Esophagus (tissue), 2 donors: ENCODE results near the gene ISG15. TPM values are rescaled to one million over a fixed set of nuclear protein-coding genes. Genes with fewer than 3 reads are reported as not detected.

ENCODE experiments used
- H3K27ac ChIP-seq, 2 donors: one replicate each; pipeline ENCODE4 v1.5.1; 2013; ENCODE audit warnings: low read depth in 2 of 2, mild to moderate bottlenecking in 2 of 2, inconsistent platforms in 1 of 2, low read length in 1 of 2, moderate library complexity in 1 of 2
- H3K27me3 ChIP-seq, 2 donors: one replicate each; pipeline ENCODE4 v1.6.1; 2013; ENCODE audit warnings: low read length in 2 of 2, control low read depth in 1 of 2, mild to moderate bottlenecking in 1 of 2; ENCODE audit not compliant: insufficient read depth in 2 of 2, control insufficient read depth in 1 of 2
- H3K36me3 ChIP-seq, 2 donors: one replicate each; pipeline ENCODE4 v1.6.1; 2013; ENCODE audit warnings: low read length in 1 of 2; ENCODE audit not compliant: control insufficient read depth in 2 of 2, insufficient read depth in 2 of 2
- H3K4me1 ChIP-seq, 2 donors: one replicate each; pipeline ENCODE4 v1.6.1; 2013; ENCODE audit warnings: low read length in 1 of 2; ENCODE audit not compliant: control insufficient read depth in 2 of 2, insufficient read depth in 2 of 2
- H3K4me3 ChIP-seq, 2 donors: one replicate each; pipeline ENCODE4 v1.5.1; 2013; ENCODE audit warnings: low read length in 2 of 2, mild to moderate bottlenecking in 2 of 2, low read depth in 1 of 2, moderate library complexity in 1 of 2
- H3K9me3 ChIP-seq, 2 donors: one replicate each; pipeline ENCODE4 v1.6.1; 2013; ENCODE audit warnings: mild to moderate bottlenecking in 2 of 2, low read depth in 1 of 2, low read length in 1 of 2, moderate library complexity in 1 of 2; ENCODE audit not compliant: control insufficient read depth in 2 of 2, insufficient read depth in 1 of 2
- WGBS, 2 donors: extraction: QIAGEN DNeasy Blood & Tissue Kit; methylation state at CpG; one replicate each; pipeline ENCODE4 v1.1.7; 2013; 5-methylcytosine and 5-hydroxymethylcytosine counted together
- polyA plus RNA-seq, 2 donors: library from polyadenylated mRNA; stranded (reverse); fragments of 200-250 nt; gene quantifications; one replicate each; pipeline ENCODE4 v1.2.3, GENCODE V29; 2013
- donor health status: healthy with polysubstance abuse.
- donor health status: Bipolar disorder and iron deficiency.

Gene ISG15
- polyA plus RNA-seq, 2 donors: 17.8 to 40.7 TPM

DNA sequence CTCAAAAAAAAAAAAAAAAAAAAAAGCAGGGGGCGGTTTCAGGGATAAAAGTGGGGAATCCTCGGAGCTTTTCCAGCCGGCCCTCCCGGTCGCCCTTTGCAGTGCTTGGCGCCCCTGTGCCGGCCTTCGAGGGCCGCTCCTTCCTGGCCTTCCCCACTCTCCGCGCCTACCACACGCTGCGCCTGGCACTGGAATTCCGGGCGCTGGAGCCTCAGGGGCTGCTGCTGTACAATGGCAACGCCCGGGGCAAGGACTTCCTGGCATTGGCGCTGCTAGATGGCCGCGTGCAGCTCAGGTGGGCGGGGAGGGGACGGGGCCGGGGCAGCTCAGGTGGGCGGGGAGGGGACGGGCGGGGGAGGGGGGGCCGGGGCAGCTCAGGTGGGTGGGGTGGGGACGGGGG is 35.5 kb downstream of the ISG15 start:
- 83 to 85% methylated on average over 21 to 25 of the region's 28 CpGs for WGBS, 2 donors
- Histone ChIP-seq H3K4me1 (no peaks in the 10 kb centered on the region), H3K27me3 (no peaks in the 10 kb centered on the region), H3K4me3 (no peak overlapping the region), H3K27ac (no peak overlapping the region), H3K9me3 (no peaks in the 10 kb centered on the region), H3K36me3 (peaks cover 0 to 43% of the 10 kb centered on the region in 2 donors)

DNA sequence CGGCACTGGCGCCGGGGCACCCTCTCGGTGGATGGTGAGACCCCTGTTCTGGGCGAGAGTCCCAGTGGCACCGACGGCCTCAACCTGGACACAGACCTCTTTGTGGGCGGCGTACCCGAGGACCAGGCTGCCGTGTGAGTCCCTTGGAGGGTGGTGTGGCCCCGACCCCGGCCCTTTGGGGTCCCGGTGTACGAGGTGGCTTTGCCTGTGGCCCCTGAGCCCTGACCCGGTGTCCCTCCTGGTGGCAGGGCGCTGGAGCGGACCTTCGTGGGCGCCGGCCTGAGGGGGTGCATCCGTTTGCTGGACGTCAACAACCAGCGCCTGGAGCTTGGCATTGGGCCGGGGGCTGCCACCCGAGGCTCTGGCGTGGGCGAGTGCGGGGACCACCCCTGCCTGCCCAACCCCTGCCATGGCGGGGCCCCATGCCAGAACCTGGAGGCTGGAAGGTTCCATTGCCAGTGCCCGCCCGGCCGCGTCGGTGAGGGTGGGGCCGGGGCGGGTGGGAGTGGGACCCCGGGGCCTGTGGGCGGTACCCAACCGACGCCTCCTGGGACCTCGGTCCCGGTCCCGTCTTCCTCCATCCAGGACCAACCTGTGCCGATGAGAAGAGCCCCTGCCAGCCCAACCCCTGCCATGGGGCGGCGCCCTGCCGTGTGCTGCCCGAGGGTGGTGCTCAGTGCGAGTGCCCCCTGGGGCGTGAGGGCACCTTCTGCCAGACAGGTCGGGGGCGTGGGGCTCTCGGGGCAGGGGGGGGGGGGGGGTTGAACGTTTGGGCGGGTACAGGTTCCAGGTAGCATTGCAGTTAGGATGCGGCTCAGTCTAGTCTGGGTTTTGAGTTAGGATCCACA is 36.2 kb downstream of the ISG15 start:
- Histone ChIP-seq H3K4me1 (no peaks in the 10 kb centered on the region), H3K9me3 (no peaks in the 10 kb centered on the region), H3K4me3 (no peak overlapping the region), H3K27ac (no peak overlapping the region), H3K27me3 (no peaks in the 10 kb centered on the region), H3K36me3 (peaks cover 0 to 48% of the 10 kb centered on the region in 2 donors)
- 87 to 89% methylated on average over 55 to 57 of the region's 57 CpGs for WGBS, 2 donors

DNA sequence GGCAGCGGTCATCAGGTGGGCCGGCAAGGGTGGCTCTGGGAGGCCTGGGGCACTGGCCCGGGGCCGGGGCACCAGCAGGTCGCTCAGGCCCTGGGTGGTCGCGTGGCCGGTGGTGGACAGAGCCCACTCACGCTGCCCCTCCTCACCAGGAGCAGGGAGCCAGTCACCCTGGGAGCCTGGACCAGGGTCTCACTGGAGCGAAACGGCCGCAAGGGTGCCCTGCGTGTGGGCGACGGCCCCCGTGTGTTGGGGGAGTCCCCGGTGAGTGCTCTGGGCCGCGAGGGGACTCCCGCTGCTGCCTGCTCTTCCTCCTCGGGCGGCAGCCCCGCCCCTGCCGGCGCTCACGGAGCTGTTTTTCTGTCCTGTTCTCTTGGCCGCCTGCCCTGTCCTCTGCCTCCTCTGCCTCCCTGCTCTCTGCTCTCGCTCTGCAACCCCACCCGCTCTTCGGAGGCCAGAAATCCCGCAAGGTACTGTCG is 37.3 kb downstream of the ISG15 start:
- H3K36me3 ChIP-seq: peaks cover 0 to 51% of the 10 kb centered on the region in 2 donors
- H3K4me1 ChIP-seq: no peaks in the 10 kb centered on the region
- H3K9me3 ChIP-seq: no peaks in the 10 kb centered on the region
- H3K4me3 ChIP-seq: no peak overlapping the region
- no peak overlapping the region for H3K27ac ChIP-seq
- H3K27me3 ChIP-seq: no peaks in the 10 kb centered on the region
- WGBS, 2 donors: 81 to 88% methylated on average over 31 to 32 of the region's 32 CpGs

DNA sequence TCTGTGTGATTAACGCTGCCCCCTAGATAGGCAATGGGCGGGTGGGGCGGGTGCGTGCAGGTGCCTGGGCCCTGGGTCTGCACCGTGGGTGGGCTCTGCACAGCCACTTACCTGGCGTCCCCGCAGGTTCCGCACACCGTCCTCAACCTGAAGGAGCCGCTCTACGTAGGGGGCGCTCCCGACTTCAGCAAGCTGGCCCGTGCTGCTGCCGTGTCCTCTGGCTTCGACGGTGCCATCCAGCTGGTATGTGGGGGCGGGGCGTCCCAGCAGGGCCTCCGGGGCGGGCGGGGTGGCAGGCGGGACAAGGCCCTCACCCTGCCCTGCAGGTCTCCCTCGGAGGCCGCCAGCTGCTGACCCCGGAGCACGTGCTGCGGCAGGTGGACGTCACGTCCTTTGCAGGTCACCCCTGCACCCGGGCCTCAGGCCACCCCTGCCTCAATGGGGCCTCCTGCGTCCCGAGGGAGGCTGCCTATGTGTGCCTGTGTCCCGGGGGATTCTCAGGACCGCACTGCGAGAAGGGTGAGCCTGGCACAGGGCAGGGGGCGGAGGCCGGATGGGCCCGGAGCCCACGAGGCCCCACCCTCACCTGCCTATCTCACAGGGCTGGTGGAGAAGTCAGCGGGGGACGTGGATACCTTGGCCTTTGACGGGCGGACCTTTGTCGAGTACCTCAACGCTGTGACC is 38.0 kb downstream of the ISG15 start:
- no peaks in the 10 kb centered on the region for H3K4me1 ChIP-seq
- no peak overlapping the region for H3K4me3 ChIP-seq
- no peak overlapping the region for H3K27ac ChIP-seq
- H3K27me3 ChIP-seq: no peaks in the 10 kb centered on the region
- 87 to 91% methylated on average over 46 of the region's 46 CpGs for WGBS, 2 donors
- peaks cover 0 to 51% of the 10 kb centered on the region in 2 donors for H3K36me3 ChIP-seq
- H3K9me3 ChIP-seq: no peaks in the 10 kb centered on the region

DNA sequence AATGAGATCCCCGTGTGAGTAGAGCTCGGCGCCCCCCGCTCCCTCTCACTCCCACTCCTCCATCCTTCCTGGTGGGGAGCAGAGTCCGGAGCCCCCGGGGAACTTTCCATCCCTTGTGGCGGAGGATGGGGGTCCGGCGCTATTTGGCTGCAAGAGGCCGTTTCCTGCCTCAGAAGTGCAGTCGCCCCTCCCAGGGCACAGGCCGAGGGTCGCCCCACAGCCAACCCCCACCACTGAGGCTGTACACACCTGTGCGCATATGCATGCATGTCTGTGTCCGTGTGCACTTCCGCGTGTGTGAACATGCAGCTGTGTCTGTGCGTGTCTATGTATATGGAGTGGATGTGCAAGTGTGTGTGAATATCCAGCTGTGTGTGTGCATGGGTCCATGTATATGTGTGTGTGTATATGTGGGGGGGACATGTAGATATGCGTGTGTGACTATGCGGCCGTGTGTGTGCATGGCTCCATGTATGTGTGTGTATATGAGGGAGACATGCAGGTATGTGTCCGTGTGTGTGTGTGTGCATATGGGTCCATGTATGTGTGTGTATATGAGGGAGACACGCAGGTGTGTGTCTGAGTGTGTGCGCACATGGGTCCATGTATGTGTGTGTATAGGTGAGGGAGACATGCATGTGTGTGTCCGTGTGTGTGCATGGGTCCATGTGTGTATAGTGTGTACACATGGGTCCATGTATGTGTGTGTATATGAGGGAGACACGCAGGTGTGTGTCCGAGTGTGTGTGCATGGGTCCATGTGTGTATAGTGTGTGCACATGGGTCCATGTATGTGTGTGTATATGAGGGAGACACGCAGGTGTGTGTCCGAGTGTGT is 38.9 kb downstream of the ISG15 start:
- WGBS, 2 donors: 94 to 95% methylated on average over 29 of the region's 29 CpGs

DNA sequence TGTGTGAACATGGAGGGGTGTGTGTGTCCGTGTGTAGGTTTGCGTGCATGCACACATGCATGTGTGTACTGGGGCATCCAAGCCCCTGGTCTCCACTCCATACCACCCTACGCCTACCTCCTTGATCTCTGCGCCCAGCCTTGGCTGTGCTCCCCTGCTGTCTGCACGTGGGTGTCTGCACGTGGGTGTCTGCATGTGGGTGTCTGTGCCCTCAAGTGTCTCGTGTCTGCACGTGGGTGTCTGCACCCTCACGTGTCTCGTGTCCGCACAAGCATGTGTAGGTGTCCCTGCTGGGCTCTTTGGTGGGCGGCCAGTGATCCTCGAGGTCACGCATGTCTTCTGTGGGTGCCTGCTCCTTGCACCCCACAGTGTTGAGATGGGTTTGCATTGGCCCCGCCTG is 39.7 kb downstream of the ISG15 start:
- Histone ChIP-seq H3K4me3 (no peak overlapping the region), H3K4me1 (no peaks in the 10 kb centered on the region), H3K27ac (no peak overlapping the region), H3K27me3 (no peaks in the 10 kb centered on the region), H3K9me3 (no peaks in the 10 kb centered on the region), H3K36me3 (peaks cover 0 to 41% of the 10 kb centered on the region in 2 donors)
- 87 to 89% methylated on average over 15 of the region's 15 CpGs for WGBS, 2 donors

More for the DNA sequence above, 38.9 kb downstream of the ISG15 start:
- Histone ChIP-seq H3K4me1 (no peaks in the 10 kb centered on the region), H3K27ac (no peak overlapping the region), H3K4me3 (no peak overlapping the region), H3K36me3 (peaks cover 0 to 45% of the 10 kb centered on the region in 2 donors), H3K27me3 (no peaks in the 10 kb centered on the region), H3K9me3 (no peaks in the 10 kb centered on the region)

DNA sequence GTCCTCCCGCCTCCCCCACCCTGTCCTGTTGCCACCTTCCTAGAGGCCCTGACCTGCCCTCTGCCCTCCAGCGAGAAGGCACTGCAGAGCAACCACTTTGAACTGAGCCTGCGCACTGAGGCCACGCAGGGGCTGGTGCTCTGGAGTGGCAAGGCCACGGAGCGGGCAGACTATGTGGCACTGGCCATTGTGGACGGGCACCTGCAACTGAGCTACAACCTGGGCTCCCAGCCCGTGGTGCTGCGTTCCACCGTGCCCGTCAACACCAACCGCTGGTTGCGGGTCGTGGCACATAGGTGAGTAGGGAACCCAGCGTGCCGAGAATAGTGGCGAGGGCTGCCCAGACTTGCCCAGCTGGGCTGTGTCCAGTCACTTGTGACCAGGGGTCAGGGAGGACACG is 40.4 kb downstream of the ISG15 start:
- Histone ChIP-seq H3K4me1 (no peaks in the 10 kb centered on the region), H3K9me3 (no peaks in the 10 kb centered on the region), H3K36me3 (peaks cover 0 to 41% of the 10 kb centered on the region in 2 donors), H3K4me3 (no peak overlapping the region), H3K27me3 (no peaks in the 10 kb centered on the region), H3K27ac (no peak overlapping the region)
- 89% methylated on average over 18 of the region's 18 CpGs for WGBS, 2 donors

DNA sequence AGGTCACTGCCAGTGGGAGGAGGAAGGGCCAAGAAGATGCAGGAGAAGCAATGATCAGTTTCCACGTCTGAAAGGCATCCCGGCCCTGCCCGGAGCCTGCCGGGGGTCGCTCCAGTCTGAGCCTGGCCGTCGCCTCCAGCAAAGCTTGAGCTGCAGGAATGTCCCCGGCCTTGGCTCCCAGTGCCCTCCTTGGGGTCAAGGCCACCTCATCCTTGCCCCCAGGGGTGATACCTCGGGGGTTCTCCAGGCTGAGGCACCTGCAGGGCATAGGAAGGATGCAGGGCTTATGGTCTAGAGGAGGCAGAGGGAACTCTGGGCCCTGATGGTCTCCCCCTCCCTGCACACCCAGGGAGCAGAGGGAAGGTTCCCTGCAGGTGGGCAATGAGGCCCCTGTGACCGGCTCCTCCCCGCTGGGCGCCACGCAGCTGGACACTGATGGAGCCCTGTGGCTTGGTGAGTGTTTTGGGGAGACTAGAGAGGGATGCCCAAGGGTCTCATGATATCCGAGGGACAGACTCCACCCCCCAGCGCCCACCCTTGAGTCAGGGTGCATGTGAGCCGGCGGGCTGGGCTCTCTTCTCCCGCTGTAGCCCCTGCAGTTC is 40.9 kb downstream of the ISG15 start:
- no peaks in the 10 kb centered on the region for H3K9me3 ChIP-seq
- WGBS, 2 donors: 91 to 93% methylated on average over 13 to 18 of the region's 18 CpGs
- H3K36me3 ChIP-seq: peaks cover 0 to 41% of the 10 kb centered on the region in 2 donors
- H3K27me3 ChIP-seq: no peaks in the 10 kb centered on the region
- H3K27ac ChIP-seq: no peak overlapping the region
- no peak overlapping the region for H3K4me3 ChIP-seq
- H3K4me1 ChIP-seq: peaks cover 0 to 3% of the 10 kb centered on the region in 2 donors

DNA sequence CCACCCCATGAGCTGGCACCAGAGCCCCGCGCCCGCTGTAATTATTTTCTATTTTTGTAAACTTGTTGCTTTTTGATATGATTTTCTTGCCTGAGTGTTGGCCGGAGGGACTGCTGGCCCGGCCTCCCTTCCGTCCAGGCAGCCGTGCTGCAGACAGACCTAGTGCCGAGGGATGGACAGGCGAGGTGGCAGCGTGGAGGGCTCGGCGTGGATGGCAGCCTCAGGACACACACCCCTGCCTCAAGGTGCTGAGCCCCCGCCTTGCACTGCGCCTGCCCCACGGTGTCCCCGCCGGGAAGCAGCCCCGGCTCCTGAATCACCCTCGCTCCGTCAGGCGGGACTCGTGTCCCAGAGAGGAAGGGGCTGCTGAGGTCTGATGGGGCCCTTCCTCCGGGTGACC is 41.7 kb downstream of the ISG15 start:
- Histone ChIP-seq H3K4me3 (no peak overlapping the region), H3K27me3 (no peaks in the 10 kb centered on the region), H3K36me3 (peaks cover 0 to 38% of the 10 kb centered on the region in 2 donors), H3K9me3 (no peaks in the 10 kb centered on the region), H3K4me1 (peaks cover 0 to 3% of the 10 kb centered on the region in 2 donors), H3K27ac (no peak overlapping the region)
- WGBS, 2 donors: 88 to 90% methylated on average over 23 of the region's 23 CpGs
